GM12878 (cell line): ENCODE data around the gene ZSCAN25. TPM values are rescaled to one million over a fixed set of nuclear protein-coding genes. Genes with fewer than 3 reads are reported as not detected.

Experiments
- ATAC-seq: fragments of 200-7000 bp; cut with Tn5 transposase; 3 replicates; pipeline ENCODE4 v1.9.1; 2020; ENCODE audit warnings: mild to moderate bottlenecking, moderate library complexity
- BruUV-seq: library from RNA; stranded (reverse); fragments of 400-500 nt; replicated peaks from 2 replicates; lab custom pipeline; 2021; lab: Mats Ljungman, UMichigan
- CTCF ChIA-PET: fragments of 300-600 bp; sonication (Branson Sonifier 250); formaldehyde crosslinking; extraction: SDS; loops from one replicate; lab custom pipeline; 2021; ENCODE audit warnings: inconsistent platforms; lab: Yijun Ruan, JAX
- POLR2A ChIA-PET: fragments of 350-600 bp; formaldehyde crosslinking; extraction: SDS; loops from one replicate; lab custom pipeline; 2021; ENCODE audit warnings: inconsistent platforms; lab: Charles Lee
- RAD21 ChIA-PET: fragments of 300-600 bp; sonication (Branson Sonifier 250); formaldehyde crosslinking; loops from one replicate; lab custom pipeline; 2023; ENCODE audit warnings: antibody characterized with exemption; ENCODE audit not compliant: unreplicated experiment; lab: Charles Lee
- SMC1A ChIA-PET: fragments of 300-600 bp; sonication (Branson Sonifier 250); formaldehyde crosslinking; loops from one replicate; lab custom pipeline; 2023; ENCODE audit not compliant: unreplicated experiment, uncharacterized antibody; lab: Charles Lee
- DNase-seq: peaks from one replicate; pipeline ENCODE4 v3.0.0-alpha.2; 2011; ENCODE audit warnings: low read depth, low spot score
- FAIRE-seq: peaks from 3 replicates; lab custom pipeline; 2011; peaks lifted over from hg19 to GRCh38; lab: Jason Lieb, UNC
- H2AFZ ChIP-seq: 2 replicates; pipeline ENCODE4 v1.6.0; 2011; ENCODE audit warnings: low read depth, low read length, control low read depth; ENCODE audit not compliant: control insufficient read depth
- H3K27ac ChIP-seq: 2 replicates; pipeline ENCODE4 v1.5.1; 2011; ENCODE audit warnings: control low read depth; ENCODE audit not compliant: control insufficient read depth, insufficient read depth
- H3K27me3 ChIP-seq, 2 experiments: replicated peaks in 1 of 2; 2 replicates each; pipeline versions ENCODE4 v1.6.0 to v1.6.1; 2011; ENCODE audit warnings: low read length in 1 of 2; ENCODE audit not compliant: control insufficient read depth in 2 of 2, insufficient read depth in 2 of 2
- H3K36me3 ChIP-seq, 2 experiments: 2 replicates each; pipeline ENCODE4 v1.5.1; 2011; ENCODE audit warnings: low read length in 1 of 2; ENCODE audit not compliant: control insufficient read depth in 2 of 2, insufficient read depth in 2 of 2
- H3K4me1 ChIP-seq: 2 replicates; pipeline ENCODE4 v1.6.1; 2011; ENCODE audit warnings: mild to moderate bottlenecking, low read length, moderate library complexity, mixed read lengths; ENCODE audit not compliant: control insufficient read depth, insufficient read depth
- H3K4me2 ChIP-seq: 2 replicates; pipeline ENCODE4 v1.6.0; 2011; ENCODE audit warnings: control low read depth; ENCODE audit not compliant: control insufficient read depth, insufficient read depth
- H3K4me3 ChIP-seq: fragments of 200-600 bp; sonication (generic); 2 replicates; pipeline ENCODE4 v1.5.1; 2016
- H3K79me2 ChIP-seq: 2 replicates; pipeline ENCODE4 v1.6.0; 2011; ENCODE audit warnings: low read length; ENCODE audit not compliant: control insufficient read depth, insufficient read depth
- H3K9ac ChIP-seq: 2 replicates; pipeline ENCODE4 v1.8.0; 2011; ENCODE audit warnings: low read length, control low read depth, mixed read lengths; ENCODE audit not compliant: control insufficient read depth, insufficient read depth
- H3K9me3 ChIP-seq: replicated peaks from 3 replicates; pipeline ENCODE4 v1.5.1; 2011; ENCODE audit warnings: mild to moderate bottlenecking, low read length; ENCODE audit not compliant: control insufficient read depth, insufficient read depth
- H4K20me1 ChIP-seq: 2 replicates; pipeline ENCODE4 v1.6.0; 2011; ENCODE audit not compliant: control insufficient read depth, insufficient read depth
- BCL11A ChIP-seq: IDR thresholded peaks from 2 replicates; pipeline ENCODE4 v1.6.1; 2011; ENCODE audit warnings: low read depth, low read length
- FOXK2 ChIP-seq: fragments of 450-650 bp; IDR thresholded peaks from 2 replicates; pipeline ENCODE4 v1.6.1; 2017; ENCODE audit warnings: mild to moderate bottlenecking, moderate library complexity
- MTA3 ChIP-seq: IDR thresholded peaks from 2 replicates; pipeline ENCODE4 v1.6.1; 2012; ENCODE audit warnings: low read length, inconsistent platforms, borderline replicate concordance
- NFYA ChIP-seq: IDR thresholded peaks from 2 replicates; pipeline ENCODE4 v1.6.1; 2011; ENCODE audit warnings: low read depth, mild to moderate bottlenecking, low read length, improper control_type of control experiment, borderline replicate concordance
- RCOR1 ChIP-seq: conservative IDR thresholded peaks from 2 replicates; pipeline ENCODE4 v1.6.1; 2012; ENCODE audit warnings: low read depth, low read length, improper control_type of control experiment
- SIX5 ChIP-seq: IDR thresholded peaks from 2 replicates; pipeline ENCODE4 v1.6.1; 2011; ENCODE audit warnings: mild to moderate bottlenecking, low read depth, low read length, moderate library complexity; ENCODE audit not compliant: severe bottlenecking
- SREBF1 ChIP-seq: IDR thresholded peaks from 2 replicates; pipeline ENCODE4 v1.6.1; 2012; ENCODE audit warnings: mild to moderate bottlenecking, low read length
- USF2 ChIP-seq: IDR thresholded peaks from 2 replicates; pipeline ENCODE4 v1.6.1; 2011; ENCODE audit warnings: low read depth, low read length, improper control_type of control experiment, borderline replicate concordance
- WGBS: methylation state at CpG from one replicate; pipeline ENCODE4 v1.1.6; 2016; ENCODE audit warnings: low lambda C conversion rate; ENCODE audit not compliant: insufficient replicate concordance, insufficient coverage; ENCODE audit errors: missing lambda C conversion rate; 5-methylcytosine and 5-hydroxymethylcytosine counted together
- in situ Hi-C: fragments of 300-500 bp; cut with MboI; formaldehyde crosslinking; loops from 9 replicates; pipeline ENCODE4 v1.14.3; 2018; ENCODE audit warnings: mixed read lengths
- intact Hi-C: fragments of 100-400 bp; cut with micrococcal nuclease; formaldehyde crosslinking; loops from one replicate; pipeline ENCODE4 v1.14.2; 2022; ENCODE audit not compliant: unreplicated experiment
- polyA plus RNA-seq, 11 experiments: library from polyadenylated mRNA; depleted of rRNA in 4 of 11; unstranded in 6 of 11; stranded (reverse) in 5 of 11; fragments of >200 nt; fragmentation: Nextera tagmentation in 4 of 11; fragmentation: Illumina TruSeq in 1 of 11; extraction: Ambion mirVana in 4 of 11; extraction: Trizol in 1 of 11; gene quantifications; 1 replicate in 1 of 11; 2 replicates in 10 of 11; pipeline versions ENCODE4 v1.2.1 to v1.2.3, GENCODE V29; 2011 to 2016; ENCODE audit warnings: inconsistent platforms in 2 of 11, missing spikeins in 2 of 11, low read depth in 1 of 11
- total RNA-seq, 4 experiments: library from RNA; depleted of rRNA in 3 of 4; stranded (reverse); fragments of >200 nt in 3 of 4; fragmentation: Illumina TruSeq in 1 of 4; extraction: Trizol in 1 of 4; gene quantifications; 2 replicates each; pipeline versions ENCODE4 v1.2.1 to v1.2.3, GENCODE V29; 2013 to 2021
- TF ChIP-seq, protein P1 (sequence below): fragments of 450-650 bp; IDR thresholded peaks from 2 replicates; pipeline ENCODE4 v1.6.1; 2017; ENCODE audit warnings: mild to moderate bottlenecking, moderate library complexity

The ZSCAN25 gene
- total and polyA plus RNA-seq, 10 of the 15 experiments (the other 5 are each of a cell fraction or from before 2014, with no cell fraction given) = 0.79 to 15.6 (median 9.6) TPM

DNA sequence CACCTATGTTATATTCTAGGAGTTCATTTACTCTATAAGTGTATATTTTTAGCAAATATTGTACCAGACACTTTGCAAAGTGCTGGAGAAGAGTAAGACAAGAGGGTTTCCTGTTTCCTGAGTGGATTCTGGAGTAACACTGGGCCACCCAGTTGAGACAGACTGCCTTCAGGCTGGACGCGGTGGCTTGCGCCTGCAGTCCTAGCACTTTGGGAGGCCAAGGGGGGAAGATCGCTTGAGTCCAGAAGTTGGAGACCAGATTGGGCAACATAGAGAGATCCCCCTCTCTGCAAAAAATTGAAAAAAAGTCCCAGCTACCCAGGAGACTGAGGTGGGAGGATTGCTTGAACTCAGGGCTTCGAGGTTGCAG is 772 bp upstream of the ZSCAN25 start (continued):
- TF ChIP-seq, protein P1, sequence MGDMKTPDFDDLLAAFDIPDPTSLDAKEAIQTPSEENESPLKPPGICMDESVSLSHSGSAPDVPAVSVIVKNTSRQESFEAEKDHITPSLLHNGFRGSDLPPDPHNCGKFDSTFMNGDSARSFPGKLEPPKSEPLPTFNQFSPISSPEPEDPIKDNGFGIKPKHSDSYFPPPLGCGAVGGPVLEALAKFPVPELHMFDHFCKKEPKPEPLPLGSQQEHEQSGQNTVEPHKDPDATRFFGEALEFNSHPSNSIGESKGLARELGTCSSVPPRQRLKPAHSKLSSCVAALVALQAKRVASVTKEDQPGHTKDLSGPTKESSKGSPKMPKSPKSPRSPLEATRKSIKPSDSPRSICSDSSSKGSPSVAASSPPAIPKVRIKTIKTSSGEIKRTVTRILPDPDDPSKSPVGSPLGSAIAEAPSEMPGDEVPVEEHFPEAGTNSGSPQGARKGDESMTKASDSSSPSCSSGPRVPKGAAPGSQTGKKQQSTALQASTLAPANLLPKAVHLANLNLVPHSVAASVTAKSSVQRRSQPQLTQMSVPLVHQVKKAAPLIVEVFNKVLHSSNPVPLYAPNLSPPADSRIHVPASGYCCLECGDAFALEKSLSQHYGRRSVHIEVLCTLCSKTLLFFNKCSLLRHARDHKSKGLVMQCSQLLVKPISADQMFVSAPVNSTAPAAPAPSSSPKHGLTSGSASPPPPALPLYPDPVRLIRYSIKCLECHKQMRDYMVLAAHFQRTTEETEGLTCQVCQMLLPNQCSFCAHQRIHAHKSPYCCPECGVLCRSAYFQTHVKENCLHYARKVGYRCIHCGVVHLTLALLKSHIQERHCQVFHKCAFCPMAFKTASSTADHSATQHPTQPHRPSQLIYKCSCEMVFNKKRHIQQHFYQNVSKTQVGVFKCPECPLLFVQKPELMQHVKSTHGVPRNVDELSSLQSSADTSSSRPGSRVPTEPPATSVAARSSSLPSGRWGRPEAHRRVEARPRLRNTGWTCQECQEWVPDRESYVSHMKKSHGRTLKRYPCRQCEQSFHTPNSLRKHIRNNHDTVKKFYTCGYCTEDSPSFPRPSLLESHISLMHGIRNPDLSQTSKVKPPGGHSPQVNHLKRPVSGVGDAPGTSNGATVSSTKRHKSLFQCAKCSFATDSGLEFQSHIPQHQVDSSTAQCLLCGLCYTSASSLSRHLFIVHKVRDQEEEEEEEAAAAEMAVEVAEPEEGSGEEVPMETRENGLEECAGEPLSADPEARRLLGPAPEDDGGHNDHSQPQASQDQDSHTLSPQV = no peak

- 22% methylated on average over 22 of the region's 22 CpGs for WGBS
- intact Hi-C loops (loop anchor here (10.0 kb wide), 1 partner anchor 152 kb away; the partner anchor contains the start of gene ATP5MF), in situ Hi-C loops (no loop called here)
- H3K4me3 ChIP-seq = peak overlapping the region; percentile 88
- H3K36me3 ChIP-seq = peaks cover 8 to 31% of the 10 kb centered on the region in 2 experiments
- SMC1A ChIA-PET = no interaction called here
- CTCF ChIA-PET = interaction anchor here (1.4 to 1.8 kb wide), 2 partner anchors 59 to 223 kb away, joined by 4 to 7 read pairs; partner anchors contain the start of gene ZNF655
- peak overlapping the region; percentile 100 for H2AFZ ChIP-seq
- peaks cover 18% of the 10 kb centered on the region for H3K79me2 ChIP-seq
- RAD21 ChIA-PET = interaction anchor here (1.5 to 1.9 kb wide), 2 partner anchors 59 to 296 kb away, joined by 4 to 5 read pairs; partner anchors contain the start of gene ZNF655
- POLR2A ChIA-PET = interaction anchor here (1.3 kb wide), 1 partner anchor 59 kb away, joined by 6 read pairs; the partner anchor contains the start of gene ZNF655
- peak overlapping the region; percentile 97 for H3K9ac ChIP-seq
- peaks cover 2% of the 10 kb centered on the region; the same call in 1 of the 2 replicates for H3K4me1 ChIP-seq
- no peak; the same call in 2 of the 3 replicates for ATAC-seq
- no peak for TF ChIP-seq USF2
- TF ChIP-seq RCOR1 = no peak
- no peak for TF ChIP-seq FOXK2
- no peak for TF ChIP-seq NFYA
- no peak for TF ChIP-seq BCL11A
- no peak for TF ChIP-seq SREBF1
- TF ChIP-seq MTA3 = no peak
- no peak for TF ChIP-seq SIX5
- TF ChIP-seq, all 136 proteins: peak for 0
- H3K4me2 ChIP-seq = peak overlapping the region; percentile 89
- no peaks in the 10 kb centered on the region for H3K27me3 ChIP-seq
- H4K20me1 ChIP-seq = no peaks in the 10 kb centered on the region
- H3K9me3 ChIP-seq = peaks cover 2% of the 10 kb centered on the region; the same call in 1 of the 3 replicates
- FAIRE-seq = no peak
- H3K27ac ChIP-seq = peak overlapping the region; percentile 89
- DNase-seq = no peak
- TSS peak; percentile 54 for BruUV-seq
These were observed 541 bp downstream of the ZSCAN25 start for GRCh38 chr7:99617192-99617781.
